Loucy (cell line): ENCODE data around the gene HCFC1.

Experiments
- H2AFZ ChIP-seq: fragments of 200-600 bp; sonication (generic); 2 replicates; pipeline ENCODE4 v1.6.0; 2016; ENCODE audit warnings: antibody characterized with exemption, mild to moderate bottlenecking, low read length, moderate library complexity
- H3F3A ChIP-seq: fragments of 200-600 bp; 2 replicates; pipeline ENCODE4 v1.6.0; 2016; ENCODE audit warnings: antibody characterized with exemption, low read depth, mild to moderate bottlenecking
- H3K27me3 ChIP-seq: fragments of 200-600 bp; sonication (generic); 2 replicates; pipeline ENCODE4 v1.6.1; 2014; ENCODE audit warnings: low read length, mild to moderate bottlenecking; ENCODE audit not compliant: insufficient read depth, poor library complexity, severe bottlenecking
- H3K36me3 ChIP-seq: fragments of 200-600 bp; sonication (generic); 2 replicates; pipeline ENCODE4 v1.6.1; 2016; ENCODE audit warnings: low read length; ENCODE audit not compliant: insufficient read depth
- H3K4me1 ChIP-seq: fragments of 200-600 bp; sonication (generic); 2 replicates; pipeline ENCODE4 v1.5.1; 2014; ENCODE audit warnings: low read length, mild to moderate bottlenecking; ENCODE audit not compliant: insufficient read depth, poor library complexity, severe bottlenecking
- H3K4me2 ChIP-seq: fragments of 200-600 bp; sonication (generic); 2 replicates; pipeline ENCODE4 v1.6.0; 2014; ENCODE audit warnings: antibody characterized with exemption, low read length, low read depth, mild to moderate bottlenecking; ENCODE audit not compliant: poor library complexity, severe bottlenecking
- H3K4me3 ChIP-seq: fragments of 200-600 bp; sonication (generic); 2 replicates; pipeline ENCODE4 v1.5.1; 2014; ENCODE audit warnings: low read length, mild to moderate bottlenecking, mixed read lengths; ENCODE audit not compliant: poor library complexity, severe bottlenecking
- H3K79me2 ChIP-seq: fragments of 200-600 bp; sonication (generic); 2 replicates; pipeline ENCODE4 v1.6.1; 2014; ENCODE audit warnings: low read length; ENCODE audit not compliant: insufficient read depth
- H3K9ac ChIP-seq: fragments of 200-600 bp; sonication (generic); 2 replicates; pipeline ENCODE4 v1.6.0; 2014; ENCODE audit warnings: mild to moderate bottlenecking, low read depth, low read length, moderate library complexity; ENCODE audit not compliant: poor library complexity, severe bottlenecking
- H3K9me2 ChIP-seq: fragments of 200-600 bp; sonication (generic); replicated peaks from 2 replicates; pipeline ENCODE4 v1.6.1; 2016; ENCODE audit warnings: low read depth, low read length, mixed read lengths
- H3K9me3 ChIP-seq: fragments of 200-600 bp; sonication (generic); 2 replicates; pipeline ENCODE4 v1.6.1; 2014; ENCODE audit warnings: mild to moderate bottlenecking, antibody characterized with exemption, low read length, low read depth; ENCODE audit not compliant: insufficient read depth
- H4K20me1 ChIP-seq: fragments of 200-600 bp; sonication (generic); 2 replicates; pipeline ENCODE4 v1.6.0; 2014; ENCODE audit warnings: antibody characterized with exemption, low read length, mild to moderate bottlenecking; ENCODE audit not compliant: insufficient read depth, poor library complexity, severe bottlenecking
- CTCF ChIP-seq: fragments of 200-600 bp; sonication (generic); conservative IDR thresholded peaks from 2 replicates; pipeline ENCODE4 v1.5.1; 2014; ENCODE audit warnings: mild to moderate bottlenecking, antibody characterized with exemption, low read length
- EZH2phosphoT487 ChIP-seq: fragments of 200-600 bp; IDR thresholded peaks from 2 replicates; pipeline ENCODE4 v1.6.1; 2018; ENCODE audit warnings: antibody characterized with exemption, mild to moderate bottlenecking, moderate library complexity, borderline replicate concordance

The HCFC1 gene

GRCh38 chrX:153952373-153953026, 19.1 kb downstream of the HCFC1 start:
- peaks cover 92% of the 10 kb centered on the region; the same call in 1 of the 2 replicates for H3K36me3 ChIP-seq
- no peak for TF ChIP-seq EZH2phosphoT487
- TF ChIP-seq CTCF: no peak

GRCh38 chrX:153951683-153952372, 19.8 kb downstream of the HCFC1 start:
- H3K4me2 ChIP-seq: no peak overlapping the region
- H3K27me3 ChIP-seq: no peaks in the 10 kb centered on the region
- H2AFZ ChIP-seq: no peak overlapping the region
- no peak for TF ChIP-seq CTCF
- no peak for TF ChIP-seq EZH2phosphoT487
- H3K9me3 ChIP-seq: no peaks in the 10 kb centered on the region
- H3K79me2 ChIP-seq: no peaks in the 10 kb centered on the region
- H4K20me1 ChIP-seq: peaks cover 5% of the 10 kb centered on the region
- H3K4me1 ChIP-seq: no peaks in the 10 kb centered on the region
- H3K4me3 ChIP-seq: no peak overlapping the region
- H3F3A ChIP-seq: no peaks in the 10 kb centered on the region
- H3K36me3 ChIP-seq: peaks cover 85% of the 10 kb centered on the region; the same call in 1 of the 2 replicates
- H3K9me2 ChIP-seq: no peaks in the 10 kb centered on the region
- H3K9ac ChIP-seq: no peak overlapping the region

More at GRCh38 chrX:153952373-153953026, 19.1 kb downstream of the HCFC1 start:
- no peaks in the 10 kb centered on the region for H3K79me2 ChIP-seq
- H3K4me2 ChIP-seq: no peak overlapping the region
- H3K4me1 ChIP-seq: no peaks in the 10 kb centered on the region
- H3K9ac ChIP-seq: no peak overlapping the region
- H4K20me1 ChIP-seq: peaks cover 5% of the 10 kb centered on the region
- no peaks in the 10 kb centered on the region for H3K9me3 ChIP-seq
- no peak overlapping the region for H2AFZ ChIP-seq
- H3K4me3 ChIP-seq: no peak overlapping the region
- H3K9me2 ChIP-seq: no peaks in the 10 kb centered on the region
- H3K27me3 ChIP-seq: no peaks in the 10 kb centered on the region
- no peaks in the 10 kb centered on the region for H3F3A ChIP-seq

- Histone ChIP-seq H3K27me3 (no peaks in the 10 kb centered on the region), H2AFZ (no peak overlapping the region), H3K9me2 (no peaks in the 10 kb centered on the region), H3F3A (no peaks in the 10 kb centered on the region), H3K4me2 (no peak overlapping the region), H3K9ac (no peak overlapping the region), H3K9me3 (no peaks in the 10 kb centered on the region), H4K20me1 (peaks cover 5% of the 10 kb centered on the region), H3K36me3 (peaks cover 68% of the 10 kb centered on the region; the same call in 1 of the 2 replicates), H3K4me3 (no peak overlapping the region), H3K4me1 (no peaks in the 10 kb centered on the region), H3K79me2 (no peaks in the 10 kb centered on the region)
- TF ChIP-seq CTCF (no peak), EZH2phosphoT487 (no peak)
Observed at GRCh38 chrX:153950127-153950526, 21.5 kb downstream of the HCFC1 start.
